Raji (cell line): ENCODE data around the gene COG7.

Source experiments
- POLR2A ChIP-seq: IDR thresholded peaks from 2 replicates; pipeline ENCODE4 v1.6.1; 2011; ENCODE audit warnings: low read depth, low read length, control low read depth; ENCODE audit not compliant: insufficient read depth

Gene COG7

GRCh38 chr16:23339787-23340186 is 113.2 kb downstream of the COG7 start:
- TF ChIP-seq POLR2A: no peak
